KG1 (cell line): ENCODE results near the gene ADNP2.

Experiments
- DNase-seq: peaks from one replicate; lab custom pipeline; 2025; lab: John Stamatoyannopoulos, UW

The ADNP2 gene, protein sequence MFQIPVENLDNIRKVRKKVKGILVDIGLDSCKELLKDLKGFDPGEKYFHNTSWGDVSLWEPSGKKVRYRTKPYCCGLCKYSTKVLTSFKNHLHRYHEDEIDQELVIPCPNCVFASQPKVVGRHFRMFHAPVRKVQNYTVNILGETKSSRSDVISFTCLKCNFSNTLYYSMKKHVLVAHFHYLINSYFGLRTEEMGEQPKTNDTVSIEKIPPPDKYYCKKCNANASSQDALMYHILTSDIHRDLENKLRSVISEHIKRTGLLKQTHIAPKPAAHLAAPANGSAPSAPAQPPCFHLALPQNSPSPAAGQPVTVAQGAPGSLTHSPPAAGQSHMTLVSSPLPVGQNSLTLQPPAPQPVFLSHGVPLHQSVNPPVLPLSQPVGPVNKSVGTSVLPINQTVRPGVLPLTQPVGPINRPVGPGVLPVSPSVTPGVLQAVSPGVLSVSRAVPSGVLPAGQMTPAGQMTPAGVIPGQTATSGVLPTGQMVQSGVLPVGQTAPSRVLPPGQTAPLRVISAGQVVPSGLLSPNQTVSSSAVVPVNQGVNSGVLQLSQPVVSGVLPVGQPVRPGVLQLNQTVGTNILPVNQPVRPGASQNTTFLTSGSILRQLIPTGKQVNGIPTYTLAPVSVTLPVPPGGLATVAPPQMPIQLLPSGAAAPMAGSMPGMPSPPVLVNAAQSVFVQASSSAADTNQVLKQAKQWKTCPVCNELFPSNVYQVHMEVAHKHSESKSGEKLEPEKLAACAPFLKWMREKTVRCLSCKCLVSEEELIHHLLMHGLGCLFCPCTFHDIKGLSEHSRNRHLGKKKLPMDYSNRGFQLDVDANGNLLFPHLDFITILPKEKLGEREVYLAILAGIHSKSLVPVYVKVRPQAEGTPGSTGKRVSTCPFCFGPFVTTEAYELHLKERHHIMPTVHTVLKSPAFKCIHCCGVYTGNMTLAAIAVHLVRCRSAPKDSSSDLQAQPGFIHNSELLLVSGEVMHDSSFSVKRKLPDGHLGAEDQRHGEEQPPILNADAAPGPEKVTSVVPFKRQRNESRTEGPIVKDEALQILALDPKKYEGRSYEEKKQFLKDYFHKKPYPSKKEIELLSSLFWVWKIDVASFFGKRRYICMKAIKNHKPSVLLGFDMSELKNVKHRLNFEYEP

DNA sequence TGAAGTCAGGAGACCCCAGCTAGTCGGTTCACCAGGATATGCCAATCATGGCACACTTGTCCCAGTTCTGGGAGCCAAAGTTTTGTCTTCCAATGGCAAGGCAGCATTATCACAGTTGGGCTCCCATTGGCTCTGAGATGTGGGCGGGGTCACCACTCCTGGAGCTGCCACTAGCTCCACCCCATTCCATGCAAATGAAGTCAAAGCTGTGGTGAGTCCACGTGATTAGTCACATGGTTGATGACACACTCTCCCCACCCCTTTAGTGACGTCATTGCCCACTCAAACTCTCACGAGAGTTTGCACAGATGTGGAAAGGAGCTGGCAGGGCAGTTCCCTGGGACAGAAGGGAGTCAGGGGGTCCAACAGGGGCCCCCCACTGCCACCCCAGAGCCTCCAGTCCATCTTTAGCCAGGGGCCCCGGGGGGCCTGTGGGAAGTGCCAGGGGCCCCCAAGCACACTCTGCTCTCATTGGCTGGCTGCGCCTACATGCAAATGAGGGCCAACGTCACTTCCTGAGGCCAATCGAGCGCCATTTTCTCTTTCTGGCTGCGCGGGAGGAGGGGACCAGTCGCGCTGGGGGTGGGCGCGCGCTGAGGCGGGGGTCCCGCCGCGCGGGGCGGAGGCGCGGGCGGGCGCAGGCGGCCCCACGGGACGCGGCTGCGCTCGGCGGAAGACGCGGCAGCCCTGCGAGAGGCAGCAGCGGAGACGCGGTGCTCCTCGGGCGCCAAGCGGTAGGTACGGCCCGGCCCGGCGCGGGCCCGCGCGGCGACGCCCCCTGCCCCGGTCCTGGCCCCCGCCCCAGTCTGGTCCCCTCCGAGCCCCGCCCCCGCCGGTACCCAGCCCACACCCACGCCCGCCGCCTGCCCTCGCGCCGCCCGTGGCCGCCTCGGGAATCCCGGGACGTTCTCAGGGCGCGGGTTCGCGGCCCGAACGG is at the start of gene ADNP2:
Gene ADNP2 (plus strand): TSS at position 524 of the 937 bp plus-strand sequence. CDS start 8,281 bp downstream, outside the sequence.
- DNase-seq, result peak; percentile 95

DNA sequence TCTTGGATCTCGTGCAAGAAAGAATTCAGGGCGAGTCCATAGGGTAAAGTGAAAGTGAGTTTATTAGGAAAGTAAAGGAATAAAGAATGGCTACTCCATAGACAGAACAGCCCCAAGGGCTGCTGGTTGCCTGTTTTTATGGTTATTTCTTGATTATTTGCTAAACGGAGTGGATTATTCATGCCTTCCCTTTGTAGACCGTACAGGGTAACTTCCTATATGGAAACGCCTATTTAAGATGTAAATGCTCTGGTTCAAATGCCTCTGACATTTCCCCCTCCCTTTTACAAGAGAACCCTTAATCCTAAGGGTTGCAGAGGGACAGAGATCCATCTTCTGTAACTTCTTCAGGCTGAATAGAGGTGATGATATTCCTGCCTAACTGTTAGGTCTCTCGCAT is 49.1 kb upstream of the ADNP2 start:
- DNase-seq, result no peak

DNA sequence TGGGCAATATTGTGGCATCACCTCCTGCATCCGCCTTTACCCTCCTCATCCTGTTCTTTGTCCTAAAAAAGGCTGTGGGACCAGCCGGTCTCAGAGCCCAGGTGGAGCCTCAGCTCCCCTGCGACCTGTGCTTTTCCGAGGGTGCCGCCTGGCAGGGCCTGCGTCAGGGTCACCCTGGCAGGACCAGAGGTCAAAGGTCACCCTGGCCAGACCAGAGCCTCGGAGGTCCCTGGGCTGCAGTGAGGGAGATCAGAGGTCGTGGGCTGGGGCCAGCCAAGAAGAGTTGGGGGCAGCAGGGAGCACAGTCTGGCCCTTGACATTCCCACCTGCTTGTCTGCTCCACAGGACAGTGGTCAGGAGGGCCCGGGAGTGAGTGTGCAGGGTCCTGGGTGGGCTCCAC is 43.4 kb upstream of the ADNP2 start:
- DNase-seq, result no peak

DNA sequence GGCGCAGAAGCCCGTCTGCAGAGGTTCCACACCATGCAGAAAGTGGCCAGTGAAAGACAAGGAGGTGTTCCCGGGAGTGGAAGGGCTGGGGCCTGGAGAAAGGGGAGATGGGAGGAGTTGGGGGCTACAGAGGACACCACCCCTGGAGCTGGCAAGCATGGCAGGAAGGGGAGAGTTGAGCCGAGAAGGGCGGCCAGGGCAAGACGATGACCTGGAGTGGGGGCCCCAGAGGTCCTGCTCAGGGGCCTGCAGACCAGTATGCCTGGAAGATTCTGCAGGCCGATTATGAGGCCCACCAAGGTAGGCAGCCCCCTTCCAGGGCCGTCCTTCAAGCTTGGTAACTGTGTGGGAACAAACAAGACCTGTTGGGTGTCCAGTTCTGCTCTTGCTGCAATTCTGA is 41.7 kb upstream of the ADNP2 start:
- DNase-seq, result no peak

DNA sequence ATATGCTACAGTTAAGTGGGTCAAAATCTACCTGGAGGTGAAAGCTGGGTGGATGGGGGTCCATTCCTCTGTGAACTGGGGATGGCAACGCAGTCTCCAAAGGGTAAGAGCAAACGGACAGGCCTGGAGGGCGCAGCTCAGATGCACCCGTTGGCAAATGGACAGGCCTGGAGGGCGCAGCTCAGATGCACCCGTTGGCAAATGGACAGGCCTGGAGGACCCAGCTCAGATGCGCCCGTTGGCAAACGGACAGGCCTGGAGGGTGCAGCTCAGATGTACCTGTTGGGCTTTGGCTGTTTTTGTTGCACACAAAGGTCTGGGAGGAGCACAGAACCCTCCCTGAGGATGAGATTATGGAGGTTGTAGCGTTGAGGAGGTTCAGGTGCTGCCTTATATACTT is 41.2 kb upstream of the ADNP2 start:
- no peak for DNase-seq

DNA sequence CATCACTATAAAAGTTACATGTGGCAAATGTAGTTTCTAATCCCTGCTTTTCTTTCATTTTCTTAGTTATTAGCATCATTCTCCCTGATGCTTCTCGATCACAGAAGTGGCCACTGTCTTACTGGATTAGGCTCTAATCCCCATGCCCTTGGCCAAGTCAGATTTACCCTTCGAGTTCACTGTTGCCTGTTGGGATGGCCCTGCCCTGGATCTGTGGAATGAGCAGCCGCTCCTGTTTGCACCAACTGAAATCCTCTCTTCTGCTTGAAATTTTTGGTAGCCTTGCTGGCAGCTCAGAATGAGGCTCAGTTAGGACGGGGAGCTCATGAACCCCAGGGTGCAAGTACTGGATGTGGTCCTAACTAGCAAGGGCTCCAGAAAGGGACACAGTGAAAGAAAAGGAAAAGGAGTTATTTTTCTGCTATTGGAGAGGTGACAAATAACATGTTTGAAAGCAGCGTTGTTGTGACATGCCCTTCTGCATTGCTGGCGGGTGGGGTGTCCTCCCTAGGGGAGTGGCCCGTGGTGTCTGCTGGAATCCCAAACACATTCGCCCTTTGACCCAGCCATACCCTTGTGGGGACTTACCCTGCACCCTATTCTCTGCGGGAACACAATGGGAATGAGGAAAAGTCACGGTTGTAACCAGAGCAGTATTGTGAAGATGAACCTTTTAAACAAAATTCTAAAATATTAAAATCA is 40.3 kb upstream of the ADNP2 start:
- DNase-seq, result no peak

DNA sequence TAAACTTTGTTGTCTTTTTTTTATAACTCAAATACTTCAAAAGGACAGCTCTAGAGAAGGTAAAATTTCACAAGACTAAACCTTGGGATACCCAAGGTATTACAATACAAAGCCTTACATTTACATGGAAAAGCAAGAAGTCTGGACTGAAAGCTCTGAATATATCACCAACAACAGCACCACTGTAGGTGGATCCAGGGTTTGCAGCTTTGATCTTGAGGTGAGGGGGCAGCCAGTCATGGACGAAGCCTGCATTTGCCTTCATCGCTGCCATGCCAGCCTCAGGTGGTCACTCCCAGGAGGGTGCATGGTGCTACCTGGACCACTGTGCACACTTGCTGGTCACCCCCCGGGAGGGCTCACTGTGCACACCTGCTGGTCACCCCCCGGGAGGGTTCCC is 38.2 kb upstream of the ADNP2 start:
- no peak for DNase-seq

DNA sequence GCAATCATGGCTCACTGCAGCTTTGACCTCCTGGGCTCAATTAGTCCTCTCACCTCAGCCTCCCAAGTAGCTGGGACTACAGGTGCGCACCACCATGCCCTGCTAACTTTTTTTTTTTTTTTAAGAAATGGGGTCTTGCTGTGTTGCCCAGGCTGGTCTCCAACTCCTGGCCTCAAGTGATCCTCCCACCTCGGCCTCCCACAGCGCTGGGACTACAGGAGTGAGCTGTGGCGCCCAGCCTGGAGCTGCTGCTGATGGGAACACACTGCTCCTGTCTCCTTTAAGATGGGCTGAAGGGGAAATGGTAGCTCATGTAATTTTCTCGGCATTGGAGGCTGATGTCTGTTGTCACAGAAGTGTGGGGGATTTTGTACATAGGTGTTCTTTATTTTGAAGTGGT is 34.9 kb upstream of the ADNP2 start:
- DNase-seq, result no peak

DNA sequence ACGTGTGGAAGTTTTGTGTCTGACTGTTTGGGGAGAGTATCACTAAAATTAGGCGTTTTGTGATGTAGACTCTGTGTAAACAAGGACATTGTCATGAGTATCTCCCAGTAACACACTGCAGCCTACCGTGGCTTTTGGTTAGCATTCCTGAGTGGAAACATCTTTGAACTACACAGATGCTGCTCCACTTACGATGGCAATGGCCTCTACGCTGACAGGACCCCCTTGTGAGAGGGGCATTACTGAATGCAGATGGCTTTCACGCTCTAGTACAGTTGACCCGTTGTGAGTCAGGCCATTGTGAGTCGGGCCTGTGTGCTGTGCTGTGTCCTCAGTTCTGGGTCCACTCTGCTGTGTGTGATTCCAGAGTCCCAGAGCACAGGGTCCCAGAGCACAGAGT is 34.4 kb upstream of the ADNP2 start:
- no peak for DNase-seq

DNA sequence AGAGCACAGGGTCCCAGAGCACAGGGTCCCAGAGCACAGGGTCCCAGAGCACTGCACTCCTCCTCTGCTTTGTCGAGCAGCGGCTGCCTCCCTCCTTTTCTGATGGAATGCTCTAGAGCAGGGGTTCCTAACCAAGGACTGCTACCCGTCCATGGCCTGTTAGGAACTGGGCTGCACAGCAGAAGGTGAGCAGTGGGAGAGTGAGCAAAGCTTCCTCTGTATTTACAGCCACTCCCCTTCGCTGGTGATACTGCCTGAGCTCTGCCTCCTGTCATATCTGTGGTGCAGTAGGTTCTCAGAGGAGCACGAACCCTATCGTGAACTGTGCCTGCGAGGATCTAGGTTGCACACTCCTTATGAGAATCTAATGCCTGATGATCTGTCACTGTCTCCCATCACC is 33.1 kb upstream of the ADNP2 start:
- DNase-seq, result no peak

DNA sequence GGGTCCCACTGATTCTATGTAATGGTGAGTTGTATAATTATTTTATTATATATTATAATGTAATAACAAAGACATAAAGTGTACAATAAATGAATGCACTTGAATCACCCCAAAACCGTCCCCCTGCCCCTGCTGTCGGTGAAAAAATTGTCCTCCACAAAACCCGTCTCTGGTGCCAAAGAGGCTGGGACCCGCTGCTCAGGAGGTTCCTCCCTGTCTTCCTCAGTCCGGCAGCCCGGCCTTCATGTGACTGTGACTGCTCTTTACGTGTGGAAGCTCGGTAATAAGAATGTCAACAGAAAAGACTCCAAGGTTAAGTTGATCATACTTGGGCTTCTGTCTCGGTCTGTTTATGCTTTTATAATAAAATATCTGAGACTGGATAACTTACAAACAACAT is 32.7 kb upstream of the ADNP2 start:
- DNase-seq, result no peak

DNA sequence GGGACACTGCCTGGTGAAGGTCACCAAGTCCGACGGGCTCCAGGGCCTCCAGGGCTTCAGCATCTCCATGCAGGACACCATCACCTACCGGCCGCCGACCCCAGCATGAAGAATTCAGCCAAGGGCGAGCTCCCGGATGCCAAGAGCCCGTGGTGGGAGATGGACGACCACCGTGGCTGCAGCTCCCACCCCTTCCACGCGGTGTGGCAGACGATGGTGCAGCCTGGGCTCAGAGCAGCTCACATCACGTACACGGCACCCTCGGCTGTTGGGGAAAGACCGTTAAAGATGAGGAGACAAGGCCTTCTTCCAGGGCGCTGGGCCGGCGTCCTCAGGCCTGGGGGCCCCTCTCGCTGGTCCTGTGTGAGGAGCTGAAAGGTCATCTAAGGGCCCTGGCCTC is 31.2 kb upstream of the ADNP2 start:
- no peak for DNase-seq

DNA sequence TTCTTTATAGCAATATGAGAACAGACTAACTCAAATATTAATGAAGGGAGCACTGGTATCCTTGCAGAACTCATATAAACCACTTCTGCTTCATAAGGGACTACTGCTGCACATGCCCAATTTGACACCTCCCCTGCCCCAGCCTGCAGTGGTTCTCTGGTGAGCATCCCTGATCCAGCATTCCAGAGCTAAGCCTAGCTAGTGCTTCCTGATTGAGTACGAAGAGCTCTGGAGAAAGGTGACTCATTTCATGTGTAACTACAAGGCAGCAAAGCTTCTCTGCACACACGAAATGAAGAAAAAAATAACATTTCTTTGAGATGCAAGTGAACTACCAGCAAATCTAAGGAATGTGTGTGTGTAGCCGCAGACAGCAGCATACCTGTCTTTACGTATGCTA is 22.8 kb upstream of the ADNP2 start:
- no peak for DNase-seq

DNA sequence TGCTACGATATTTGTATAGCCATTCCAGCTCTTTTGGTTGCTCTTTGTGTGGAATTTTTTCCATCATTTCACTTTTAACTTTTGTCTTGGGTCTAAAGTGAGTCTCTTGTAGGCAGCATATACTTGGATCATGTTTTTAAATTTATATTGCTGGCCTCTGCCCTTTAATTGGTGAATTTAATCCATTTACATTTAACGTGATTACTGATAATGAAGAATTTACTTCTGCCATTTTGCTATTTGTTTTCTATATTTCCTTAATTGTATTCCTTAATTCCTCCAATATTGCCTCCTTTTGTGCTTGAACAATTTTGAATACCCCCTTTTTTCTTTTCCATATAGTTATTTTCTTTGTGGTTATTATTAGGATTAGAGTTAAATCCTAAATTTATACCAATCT is 21.0 kb upstream of the ADNP2 start:
- DNase-seq, result no peak

DNA sequence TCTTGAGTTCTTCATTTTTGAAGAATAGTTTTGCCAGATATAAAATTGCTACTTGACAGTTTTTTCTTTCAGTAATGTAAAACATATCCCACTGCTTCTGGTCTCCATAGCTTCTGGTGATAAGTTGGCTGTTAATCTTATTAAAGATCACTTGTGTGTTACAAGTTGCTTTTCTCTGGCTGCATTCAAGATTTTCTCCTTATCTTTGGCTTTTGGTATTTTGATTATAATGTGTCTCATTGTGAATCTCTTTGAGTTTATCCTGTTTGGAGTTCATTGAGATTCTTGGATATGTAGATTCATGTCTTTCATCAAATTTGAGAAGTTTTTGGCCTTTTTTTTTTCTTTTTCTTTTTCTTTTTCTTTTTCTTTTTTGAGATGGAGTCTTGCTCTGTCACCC is 20.2 kb upstream of the ADNP2 start:
- no peak for DNase-seq

DNA sequence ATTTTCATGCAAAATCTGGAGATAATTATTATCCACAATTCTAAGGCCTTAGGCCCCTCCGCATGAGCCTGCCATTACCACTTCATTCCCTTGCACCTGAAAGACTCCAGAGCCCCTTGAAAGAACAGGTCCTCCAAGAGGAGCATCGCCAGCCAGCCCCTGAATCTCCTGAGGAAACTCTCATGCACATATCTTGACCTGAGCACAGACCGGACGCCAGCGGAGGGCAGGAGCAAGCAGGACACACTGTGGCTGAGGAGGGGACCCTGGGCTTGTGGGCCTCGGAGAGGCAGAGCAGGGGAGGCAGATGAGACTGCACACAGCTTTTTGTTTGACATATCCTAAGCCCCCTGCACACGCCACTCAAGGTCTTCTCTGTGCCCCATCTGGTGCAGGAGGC is 13.6 kb upstream of the ADNP2 start:
- DNase-seq, result no peak

DNA sequence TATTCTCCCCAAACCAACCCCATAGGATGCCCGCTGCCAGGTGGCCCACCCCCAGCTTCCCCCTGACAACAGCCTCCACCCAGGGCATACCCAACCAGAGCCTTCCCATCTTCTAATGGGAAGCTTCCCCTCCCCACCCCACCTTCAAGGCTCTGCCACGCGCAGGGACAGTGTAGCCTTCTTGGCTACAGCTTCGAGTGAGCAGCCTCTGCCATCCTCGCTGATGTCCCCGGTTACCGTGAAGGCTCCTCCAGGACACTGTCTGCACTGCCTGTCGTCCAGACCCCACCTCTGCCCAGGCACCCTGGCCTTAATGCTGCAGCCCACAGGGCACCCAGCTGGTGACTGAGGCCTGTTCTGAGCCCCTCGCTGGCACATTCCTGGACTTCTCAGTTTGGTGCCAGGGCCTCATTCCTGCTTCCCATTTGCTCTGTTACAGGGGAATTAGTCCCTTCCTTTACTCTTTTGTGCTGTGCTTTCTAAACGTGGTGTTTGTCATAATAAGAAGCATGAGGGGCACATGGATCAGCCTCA is 13.0 kb upstream of the ADNP2 start:
- DNase-seq, result no peak

DNA sequence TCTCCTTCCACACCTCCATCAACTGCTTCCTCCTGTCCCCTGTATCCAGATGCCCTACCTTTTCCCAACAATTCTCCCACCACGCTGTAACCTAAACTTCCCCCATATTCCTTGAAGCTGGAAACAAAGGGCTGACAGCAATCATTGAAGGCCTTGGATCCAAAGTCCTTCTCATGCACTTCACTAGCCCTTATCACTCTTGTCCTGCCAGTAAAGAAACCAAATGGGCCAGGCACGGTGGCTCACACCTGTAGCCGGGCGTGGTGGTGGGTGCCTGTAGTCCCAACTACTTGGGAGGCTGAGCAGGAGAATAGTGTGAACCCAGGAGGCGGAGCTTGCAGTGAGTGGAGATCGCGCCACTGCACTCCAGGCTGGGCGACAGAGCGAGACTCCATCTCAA is 11.9 kb upstream of the ADNP2 start:
- DNase-seq, result no peak

DNA sequence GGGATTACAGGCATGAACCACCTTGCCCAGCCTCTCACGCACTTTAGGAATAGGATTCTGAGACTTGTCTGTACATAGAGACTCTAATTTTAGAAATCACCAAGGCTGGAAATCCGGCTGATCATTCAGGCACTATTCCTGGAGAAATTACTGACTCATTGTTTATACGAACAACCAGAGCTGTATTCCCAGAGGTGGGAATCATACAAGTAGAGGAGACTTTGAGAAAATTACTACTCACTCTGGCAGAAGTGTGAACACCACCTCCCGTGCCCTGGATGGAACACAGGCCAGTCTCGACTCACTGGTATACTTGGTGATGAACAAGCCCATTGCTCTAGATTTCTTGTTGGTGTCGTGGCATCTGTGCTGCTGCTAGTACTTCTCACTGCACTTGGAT is 5.8 kb upstream of the ADNP2 start:
- no peak for DNase-seq

DNA sequence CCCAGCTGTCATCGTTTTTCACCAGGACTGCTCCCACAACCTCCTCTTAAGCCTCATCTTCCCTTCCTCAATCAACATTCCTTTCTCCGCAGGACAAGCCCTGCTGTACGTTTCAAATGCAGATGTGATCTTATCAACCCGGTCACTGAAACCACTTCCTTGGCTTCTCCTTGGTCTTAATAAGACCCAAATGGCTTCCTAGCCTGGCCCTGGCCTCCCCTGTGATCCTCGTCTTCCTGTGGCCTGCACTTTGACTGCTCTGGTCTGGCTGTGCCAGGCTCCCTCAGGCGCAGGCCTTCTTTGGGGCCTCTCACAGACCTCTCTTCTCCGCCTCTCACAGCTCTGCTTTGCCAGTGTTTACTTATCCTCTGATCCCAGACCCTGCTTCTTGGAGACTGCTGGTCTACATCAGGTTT is 4.7 kb upstream of the ADNP2 start:
- DNase-seq, result no peak
